Eye (tissue), 1 donor: ENCODE results near the gene HMG20A.

Experiments used
- DNase-seq: peaks from one replicate; pipeline ENCODE4 v3.0.0-alpha.2; 2015

Gene HMG20A

GRCh38 chr15:77480859-77481633, 60.4 kb downstream of the HMG20A start:
- DNase-seq, result peak; percentile 68

GRCh38 chr15:77481670-77482069, 61.0 kb downstream of the HMG20A start:
- peak; percentile 82 for DNase-seq

GRCh38 chr15:77482570-77482969, 61.9 kb downstream of the HMG20A start:
- peak; percentile 32 for DNase-seq

DNA sequence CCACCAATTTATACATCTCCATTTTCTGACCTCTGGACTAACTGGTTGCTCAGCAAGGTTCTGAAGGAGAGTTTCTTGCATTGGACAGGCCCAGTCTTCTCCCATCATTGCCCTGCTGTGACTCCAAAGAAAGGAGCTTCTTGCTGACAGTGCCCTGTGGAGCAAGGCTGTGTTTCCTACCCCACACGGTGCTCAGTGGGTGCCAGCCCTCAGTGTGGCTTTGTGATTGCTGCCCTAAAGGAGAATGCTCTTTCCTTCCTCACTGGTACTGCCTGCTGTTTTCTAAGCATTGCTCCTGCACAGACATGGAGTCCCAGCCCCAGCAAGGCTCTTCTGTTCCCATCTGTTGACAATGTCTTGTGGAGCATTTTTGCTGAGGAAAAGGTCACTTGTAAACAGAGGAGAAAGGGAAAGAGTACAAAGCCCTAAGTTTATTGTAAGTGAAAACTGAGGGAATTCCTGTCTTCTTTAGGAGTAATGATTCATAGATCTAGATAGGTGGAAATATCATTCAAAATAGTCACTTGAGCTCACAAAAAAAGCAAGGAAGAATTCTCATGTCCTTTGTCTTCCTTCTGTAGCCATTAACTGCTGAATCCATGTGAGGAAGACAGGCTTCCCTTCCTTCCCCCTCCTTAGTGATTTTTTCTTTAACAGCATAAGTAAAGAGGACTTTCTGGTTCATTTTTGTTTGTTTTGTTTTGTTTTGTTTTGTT, 62.9 kb downstream of the HMG20A start:
- DNase-seq, result no peak

- DNase-seq, result no peak
Observed at GRCh38 chr15:77484994-77485393, 64.3 kb downstream of the HMG20A start.

- DNase-seq, result no peak
Observed at GRCh38 chr15:77486542-77487468, 66.1 kb downstream of the HMG20A start.

GRCh38 chr15:77487469-77487842, 66.8 kb downstream of the HMG20A start:
- DNase-seq, result no peak

DNA sequence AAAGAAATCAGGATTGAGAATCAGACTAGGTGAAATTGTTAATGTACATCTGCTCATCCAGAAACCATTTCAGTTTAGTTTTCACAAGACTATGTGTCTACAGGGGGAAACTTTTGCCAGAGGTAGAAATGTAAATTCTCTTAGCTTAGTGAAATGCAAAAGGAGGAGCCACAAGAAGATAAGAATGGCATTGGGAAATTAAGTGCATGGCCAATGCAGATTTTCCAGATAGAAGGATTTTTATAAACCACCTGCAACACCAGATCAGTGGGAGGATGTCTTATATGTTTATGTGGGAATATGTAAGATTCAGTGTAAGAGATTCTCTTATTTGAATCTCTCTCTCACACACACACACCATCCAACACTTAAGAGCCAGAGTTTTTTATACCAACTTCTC, 67.2 kb downstream of the HMG20A start:
- no peak for DNase-seq

- no peak for DNase-seq
Observed at GRCh38 chr15:77489647-77490046, 69.0 kb downstream of the HMG20A start.

DNA sequence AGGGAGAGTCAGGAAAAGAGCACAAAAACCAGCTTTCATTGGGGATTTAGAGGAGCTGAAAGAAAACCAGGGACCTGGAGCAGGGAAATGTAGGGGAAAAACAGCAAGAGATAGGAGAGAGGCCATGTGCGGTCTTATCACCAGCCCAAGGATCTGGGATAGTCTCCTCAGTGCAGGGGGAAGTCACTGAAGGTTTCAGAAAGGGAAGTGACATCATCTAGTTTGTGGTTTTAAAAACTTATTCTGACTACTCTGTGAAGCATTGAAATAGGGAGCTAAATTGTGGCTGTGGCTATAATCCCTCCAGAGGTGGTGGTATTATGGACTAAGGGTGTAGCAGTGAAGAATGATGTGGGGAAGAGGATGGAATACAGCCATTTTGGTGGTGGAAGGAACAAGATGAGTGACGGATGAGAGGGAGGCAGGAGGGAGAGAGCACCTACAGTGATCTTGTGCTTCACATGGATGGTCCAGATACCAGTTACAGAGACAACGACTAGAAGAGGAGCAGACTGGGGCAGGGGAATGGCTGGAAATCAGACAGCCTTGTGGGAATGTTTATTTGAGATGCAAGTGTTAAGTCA, 72.7 kb downstream of the HMG20A start:
- no peak for DNase-seq

DNA sequence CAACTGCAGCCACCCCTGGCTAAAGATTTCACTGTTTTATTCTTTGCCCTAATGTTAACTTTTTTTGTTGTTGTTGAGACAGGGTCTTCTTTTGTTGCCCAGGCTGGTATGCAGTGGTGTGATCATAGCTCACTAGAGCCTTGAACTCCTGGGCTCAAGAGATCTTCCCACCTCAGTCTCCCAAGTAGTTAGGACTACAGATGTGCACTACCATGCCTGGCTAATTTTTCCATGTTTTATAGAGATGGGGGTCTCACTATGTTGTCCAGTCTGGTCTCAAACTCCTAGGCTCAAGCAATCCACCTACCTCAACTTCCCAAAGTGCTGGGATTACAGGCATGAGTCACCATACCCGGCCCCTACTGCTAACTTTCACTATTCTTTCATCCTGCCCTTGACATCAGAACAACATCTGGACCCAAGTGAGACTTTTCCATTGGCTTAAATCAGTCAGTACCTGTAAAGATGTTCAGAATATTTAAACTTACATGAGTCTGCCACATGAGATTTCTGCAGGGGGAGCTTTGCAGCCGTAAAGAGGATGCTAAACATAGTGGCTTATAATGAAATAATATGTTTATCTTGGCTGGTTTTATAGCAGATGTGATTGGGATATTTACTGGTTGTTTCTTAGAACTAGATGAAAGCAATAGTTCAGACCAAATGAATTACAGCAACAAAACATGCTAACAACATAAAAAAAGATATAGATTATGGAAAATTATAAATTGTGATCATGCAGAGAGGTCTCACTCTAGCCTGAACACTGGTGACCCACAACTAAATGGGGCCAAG, 73.6 kb downstream of the HMG20A start:
- DNase-seq, result no peak

GRCh38 chr15:77494964-77495363, 74.3 kb downstream of the HMG20A start:
- no peak for DNase-seq

DNA sequence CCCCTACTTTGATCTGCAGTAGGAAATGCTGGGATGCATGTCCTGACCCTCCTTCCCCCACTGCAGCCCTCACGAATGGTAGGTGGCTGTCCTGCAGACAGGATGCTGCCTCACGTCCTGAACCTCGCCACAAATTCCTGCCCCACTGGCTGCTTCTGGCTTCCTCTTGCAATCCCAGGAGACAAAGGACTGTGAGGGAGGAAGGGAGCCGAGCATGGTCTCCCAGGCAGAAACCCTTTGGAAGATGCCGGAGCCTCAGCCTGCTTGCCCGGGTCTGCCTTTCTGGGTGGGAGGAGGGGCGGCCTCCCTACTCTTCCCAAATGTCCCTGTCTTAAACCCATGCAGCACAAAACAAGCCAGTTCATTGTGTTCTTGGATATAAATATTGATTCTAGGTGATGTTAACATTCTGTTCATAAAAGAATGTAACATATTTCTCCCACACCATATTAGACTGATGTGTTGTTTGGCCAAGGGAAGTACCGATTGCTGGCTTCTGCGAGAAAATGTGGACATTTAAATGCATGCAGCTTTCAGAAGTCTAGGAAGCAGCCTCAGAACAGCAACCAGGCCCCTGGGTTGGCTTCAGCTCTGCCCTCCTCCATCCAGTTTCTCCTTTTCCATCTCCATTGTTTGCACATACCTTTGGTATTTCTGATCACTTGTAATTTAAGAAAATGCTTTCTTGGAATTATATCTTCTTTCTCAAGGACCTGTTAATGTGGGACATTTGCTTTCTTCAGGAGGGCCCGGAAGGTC, 75.3 kb downstream of the HMG20A start:
- peak; percentile 40 for DNase-seq

GRCh38 chr15:77496715-77497109, 76.0 kb downstream of the HMG20A start:
- peak; percentile 92 for DNase-seq

DNA sequence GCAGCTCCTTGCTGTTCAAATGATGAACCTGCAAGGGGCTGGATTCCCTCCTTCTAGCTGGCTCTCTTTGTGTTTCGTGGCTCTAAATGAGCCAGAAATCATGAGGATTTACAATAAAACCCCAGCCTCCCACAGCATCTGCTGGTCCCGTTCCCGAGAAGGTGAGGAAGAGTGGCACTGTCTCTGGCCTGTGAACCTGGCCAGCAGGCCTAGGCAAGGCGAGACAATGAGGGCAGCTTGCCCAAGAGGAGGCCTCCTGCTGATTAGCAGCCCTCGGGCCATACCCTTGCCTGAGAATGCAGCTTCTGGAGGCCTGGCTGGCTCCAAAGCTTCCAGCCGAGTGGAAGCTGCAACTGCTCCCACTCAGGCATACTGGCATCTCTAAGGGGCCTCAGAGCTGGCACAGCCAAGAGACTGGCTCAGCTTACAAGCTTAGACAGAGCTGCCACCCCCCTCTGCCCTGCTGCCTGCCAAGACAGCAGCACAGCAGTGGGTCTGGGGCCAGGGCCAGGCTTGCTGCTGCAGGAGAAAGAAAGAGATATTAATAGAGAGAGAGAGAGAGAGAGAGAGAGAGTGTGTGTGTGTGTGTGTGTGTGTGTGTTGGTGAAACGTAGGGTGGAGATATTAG, 76.5 kb downstream of the HMG20A start:
- DNase-seq, result peak; percentile 83

GRCh38 chr15:77497942-77498361, 77.3 kb downstream of the HMG20A start:
- peak; percentile 70 for DNase-seq

GRCh38 chr15:77499087-77499760, 78.5 kb downstream of the HMG20A start:
- peak; percentile 26 for DNase-seq

DNA sequence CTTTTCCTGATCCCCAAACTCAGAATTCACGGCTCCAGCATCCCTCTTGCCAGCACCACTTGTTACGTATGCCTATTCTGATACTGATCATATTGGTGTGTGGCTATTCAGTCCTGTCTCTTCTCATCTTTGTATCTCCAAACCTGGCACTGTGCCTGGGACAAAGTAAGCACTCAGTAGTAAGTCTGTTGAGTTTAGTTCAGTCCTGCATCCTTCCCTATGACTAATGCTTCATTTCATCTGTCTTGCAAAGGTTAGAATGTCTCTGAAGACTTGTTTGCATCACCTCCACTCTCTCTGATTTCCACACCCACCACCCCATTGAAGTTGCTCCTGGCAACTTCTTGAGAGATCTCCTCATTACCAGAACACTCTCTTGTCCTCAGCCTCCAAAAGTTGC, 80.3 kb downstream of the HMG20A start:
- no peak for DNase-seq

- no peak for DNase-seq
Observed at GRCh38 chr15:77502379-77503095, 81.8 kb downstream of the HMG20A start.
